NCI-H2171 treated with DMSO at 0.1 percent for 48 hours (cell line): ENCODE data around the gene CDCA7.
"Not testable (repeated sequence)": the region's sequence is repeated elsewhere in the genome, so short reads cannot be mapped to it uniquely, and the experiment has no call there.

ENCODE experiments used
- DNase-seq: peaks from one replicate; lab custom pipeline; 2025; lab: John Stamatoyannopoulos, UW

The CDCA7 gene

DNA sequence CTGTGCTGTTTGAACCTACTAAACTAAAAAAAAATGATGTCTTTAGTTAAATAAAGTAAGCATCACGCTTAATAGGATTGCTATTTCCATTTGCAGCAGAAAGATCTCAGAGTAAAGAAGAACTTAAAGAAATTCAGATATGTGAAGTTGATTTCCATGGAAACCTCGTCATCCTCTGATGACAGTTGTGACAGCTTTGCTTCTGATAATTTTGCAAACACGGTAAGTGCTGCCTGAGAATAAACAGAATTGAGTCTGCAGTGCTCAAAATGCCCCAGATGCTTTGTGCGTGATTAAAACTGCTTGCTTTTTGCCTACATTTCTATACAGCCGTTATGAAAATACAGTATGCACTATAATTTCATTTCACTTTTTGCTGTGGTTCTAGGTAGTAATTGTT, 3.9 kb downstream of the CDCA7 start:
- no peak for DNase-seq

DNA sequence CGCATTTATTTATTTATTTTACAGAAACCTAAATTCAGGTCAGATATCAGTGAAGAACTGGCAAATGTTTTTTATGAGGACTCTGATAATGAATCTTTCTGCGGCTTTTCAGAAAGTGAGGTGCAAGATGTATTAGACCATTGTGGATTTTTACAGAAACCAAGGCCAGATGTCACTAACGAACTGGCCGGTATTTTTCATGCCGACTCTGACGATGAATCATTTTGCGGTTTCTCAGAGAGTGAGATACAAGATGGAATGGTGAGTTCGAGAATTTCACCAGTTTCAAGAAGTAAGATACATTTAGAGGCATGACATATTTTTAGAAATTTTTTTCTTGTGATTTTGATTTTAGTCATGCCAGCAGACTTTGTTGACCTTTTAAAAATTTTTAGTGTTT, 4.6 kb downstream of the CDCA7 start:
- no peak for DNase-seq

DNA sequence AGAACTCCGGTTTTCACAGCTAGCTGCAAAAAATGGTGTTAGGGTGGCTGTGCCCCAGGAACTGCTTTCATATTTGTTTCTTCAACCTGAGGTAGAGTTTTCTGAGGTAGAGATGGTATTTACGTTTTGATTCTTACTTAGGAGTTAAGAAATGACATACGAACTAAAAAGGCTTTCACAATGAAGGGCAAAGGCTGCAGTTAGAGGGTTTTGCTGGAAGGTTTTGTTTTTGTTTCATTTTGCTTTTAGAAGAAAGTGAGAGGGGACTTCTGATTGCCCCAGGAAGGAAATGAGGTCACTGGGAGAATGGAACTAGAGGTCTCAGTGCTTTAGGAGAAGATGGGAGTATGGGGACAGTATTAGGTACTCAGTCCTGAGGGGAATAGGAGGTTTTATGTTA, 15.5 kb downstream of the CDCA7 start:
- no peak for DNase-seq

DNA sequence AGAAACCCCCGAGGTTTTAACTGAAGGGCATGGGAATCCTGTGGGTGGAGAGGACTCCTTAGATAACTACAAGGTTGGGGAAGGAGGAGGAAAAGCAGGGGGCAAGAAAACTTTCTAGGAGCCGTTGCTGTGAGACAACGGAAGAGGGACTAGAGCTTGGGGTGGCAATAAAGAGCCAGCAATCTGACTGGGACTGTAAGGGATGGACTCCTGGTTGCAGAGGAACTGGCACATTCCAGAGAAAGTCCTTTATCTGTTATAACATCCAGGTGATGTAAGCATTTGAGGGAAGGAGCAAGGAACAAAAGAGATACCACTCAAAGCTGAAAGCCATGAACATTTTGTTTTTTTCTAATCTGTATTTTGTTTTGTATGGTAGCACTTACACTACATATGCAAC, 16.4 kb downstream of the CDCA7 start:
- DNase-seq = no peak

DNA sequence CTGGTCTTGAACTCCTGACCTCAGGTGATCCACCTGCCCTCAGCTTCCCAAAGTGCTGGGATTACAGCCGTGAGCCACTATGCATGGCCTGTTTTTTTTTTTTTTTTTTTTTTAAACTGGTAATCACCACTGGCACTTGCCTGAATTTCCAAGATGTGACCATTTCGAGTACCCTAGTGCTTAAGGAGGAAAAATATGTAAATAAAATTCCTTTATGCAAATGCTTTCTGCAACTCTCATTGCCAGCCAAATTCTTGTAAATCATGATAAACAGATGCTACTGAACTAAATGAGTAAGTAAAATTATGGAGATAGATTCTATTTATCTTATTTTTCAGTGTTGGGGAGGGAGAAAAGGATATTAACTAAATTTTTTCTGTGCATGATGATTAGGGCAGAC, 18.6 kb downstream of the CDCA7 start:
- DNase-seq = no peak

DNA sequence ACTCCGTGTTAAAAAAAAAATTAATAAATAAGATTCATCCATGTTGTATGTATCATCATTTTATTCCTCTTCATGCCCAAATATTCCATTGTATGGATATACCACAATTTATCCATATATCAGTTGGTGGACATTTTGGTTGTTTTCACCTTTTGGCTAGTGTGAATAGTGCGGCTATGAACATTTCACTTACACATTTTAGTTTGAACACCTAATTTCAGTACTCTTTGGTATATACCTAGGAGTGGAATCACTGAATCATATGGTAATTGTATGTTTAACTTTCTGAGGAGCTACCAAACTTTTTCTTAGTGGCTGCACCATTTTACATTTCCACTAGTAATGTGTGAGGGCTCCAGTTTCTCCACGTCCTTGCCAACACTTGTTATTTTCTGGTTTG, 20.0 kb downstream of the CDCA7 start:
- no peak for DNase-seq

DNA sequence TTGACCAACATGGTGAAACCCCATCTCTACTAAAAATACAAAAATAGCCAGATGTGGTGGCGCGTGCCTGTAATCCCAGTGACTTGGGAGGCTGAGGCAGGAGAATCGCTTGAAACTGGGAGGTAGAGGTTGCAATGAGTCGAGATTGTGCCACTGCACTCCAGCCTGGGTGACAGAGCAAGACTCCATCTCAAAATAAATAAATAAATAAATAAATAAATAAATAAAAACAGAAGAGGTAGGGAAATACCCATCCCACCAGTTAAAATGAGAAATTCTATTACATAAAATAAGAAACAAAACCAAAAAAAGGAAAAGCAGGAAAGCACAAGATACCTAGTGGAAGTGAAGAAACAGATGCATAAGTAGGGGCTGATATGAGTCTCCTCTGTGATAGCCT, 30.9 kb downstream of the CDCA7 start:
- DNase-seq = not testable (repeated sequence)

DNA sequence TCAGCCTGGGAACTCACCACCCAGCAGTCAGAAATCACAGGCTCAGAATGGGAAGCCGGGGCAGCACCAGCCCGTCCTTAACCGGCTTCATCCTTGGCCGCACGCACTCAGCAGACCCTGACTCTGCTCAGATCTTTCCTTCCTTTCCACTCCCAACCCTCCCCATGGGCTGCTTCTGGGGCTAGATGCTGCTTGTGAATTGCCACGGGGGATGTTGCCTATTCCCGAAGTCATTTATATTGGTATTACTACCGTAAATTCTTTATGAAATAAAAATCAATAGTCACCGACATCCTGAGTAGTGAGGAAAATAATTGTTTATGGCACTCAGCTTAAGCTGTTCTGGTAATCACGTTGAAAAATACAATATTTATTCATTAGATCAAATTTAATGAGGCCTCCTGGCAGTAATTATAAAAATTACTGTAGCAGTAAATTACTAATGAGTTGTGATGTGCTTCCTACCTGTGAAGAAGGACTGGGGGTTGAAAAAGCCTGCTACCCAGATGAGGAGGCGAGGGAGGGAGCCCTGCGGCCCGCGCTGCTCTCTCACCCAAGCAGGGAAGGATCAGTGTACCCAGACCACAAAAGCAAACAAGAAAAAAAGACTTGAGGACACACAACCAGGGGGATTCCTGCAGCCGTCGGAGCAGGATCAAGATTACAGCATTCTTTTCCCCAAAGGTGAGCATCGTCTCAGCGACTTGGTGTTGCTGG, 31.5 kb downstream of the CDCA7 start:
- no peak for DNase-seq

DNA sequence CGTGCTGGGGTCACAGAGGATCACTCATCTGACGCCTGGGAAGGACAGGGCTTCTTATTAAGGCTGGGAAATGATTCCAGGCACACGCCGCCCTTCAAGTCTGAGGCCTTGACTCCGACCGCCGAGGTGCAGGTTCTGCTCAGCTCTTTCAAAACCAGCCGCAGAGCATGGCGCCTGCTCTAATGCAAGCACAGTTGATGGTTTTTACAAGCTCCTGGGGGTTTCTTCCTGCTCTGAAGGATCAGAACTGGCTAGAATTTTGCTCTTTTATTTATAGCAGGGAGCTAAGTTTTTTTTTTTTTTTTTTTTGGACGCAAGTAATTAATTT, 32.0 kb downstream of the CDCA7 start:
- DNase-seq = no peak

DNA sequence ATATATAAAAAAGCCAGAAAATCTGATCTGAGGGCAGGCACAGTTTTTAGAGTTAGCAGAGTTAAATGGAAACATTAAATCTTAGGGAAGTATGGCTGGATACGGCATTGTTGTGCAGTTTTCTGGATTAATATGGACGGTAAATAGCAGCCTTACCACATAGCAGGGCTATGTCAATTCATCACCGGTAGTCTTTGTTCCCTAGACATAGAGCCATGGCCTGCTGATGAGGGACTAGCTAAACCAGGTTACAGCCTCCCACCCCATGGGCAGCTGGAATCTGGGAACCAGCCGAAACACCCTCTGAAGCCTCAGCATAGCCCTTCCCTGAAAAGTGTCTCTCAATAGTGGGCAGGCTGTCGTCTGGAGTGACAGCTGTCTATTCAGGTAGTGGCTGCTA, 32.4 kb downstream of the CDCA7 start:
- DNase-seq = no peak

DNA sequence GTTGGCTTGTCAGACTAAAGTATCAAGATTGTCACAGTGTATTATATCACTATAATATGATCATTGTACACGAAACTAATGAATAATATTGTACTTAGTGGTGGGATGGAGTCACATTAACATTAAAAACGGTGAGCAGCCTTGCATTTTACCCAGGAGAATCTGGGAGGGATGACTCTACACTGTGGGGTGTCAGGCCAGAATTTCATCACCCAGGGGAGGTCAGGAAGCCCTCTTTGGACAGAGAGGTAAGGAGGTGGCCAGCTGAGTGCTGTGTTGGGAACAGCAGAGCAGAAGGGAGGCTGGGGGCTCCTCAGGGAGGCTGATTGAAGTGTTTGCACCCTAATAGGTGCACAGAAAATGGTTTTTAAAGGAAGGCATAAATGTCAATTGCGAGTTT, 33.0 kb downstream of the CDCA7 start:
- DNase-seq = no peak

DNA sequence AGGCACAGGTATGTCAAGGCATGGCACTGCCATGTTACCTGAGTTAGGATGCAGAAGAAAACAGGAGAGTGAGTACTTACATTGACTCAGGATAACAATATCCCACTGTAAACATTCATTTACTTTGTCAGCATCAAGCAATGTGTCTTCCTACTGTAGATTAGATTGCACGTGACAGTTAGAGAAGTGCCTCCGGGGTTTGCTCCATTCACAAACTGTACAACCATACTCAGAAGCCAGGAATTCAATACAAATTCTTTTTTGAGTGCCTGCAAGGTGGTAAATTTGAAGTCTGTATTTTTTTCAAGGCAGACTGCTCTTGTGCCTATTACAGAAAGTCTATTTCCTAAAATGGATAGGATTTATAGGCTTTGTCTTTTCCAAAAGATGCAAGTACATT, 34.1 kb downstream of the CDCA7 start:
- no peak for DNase-seq

DNA sequence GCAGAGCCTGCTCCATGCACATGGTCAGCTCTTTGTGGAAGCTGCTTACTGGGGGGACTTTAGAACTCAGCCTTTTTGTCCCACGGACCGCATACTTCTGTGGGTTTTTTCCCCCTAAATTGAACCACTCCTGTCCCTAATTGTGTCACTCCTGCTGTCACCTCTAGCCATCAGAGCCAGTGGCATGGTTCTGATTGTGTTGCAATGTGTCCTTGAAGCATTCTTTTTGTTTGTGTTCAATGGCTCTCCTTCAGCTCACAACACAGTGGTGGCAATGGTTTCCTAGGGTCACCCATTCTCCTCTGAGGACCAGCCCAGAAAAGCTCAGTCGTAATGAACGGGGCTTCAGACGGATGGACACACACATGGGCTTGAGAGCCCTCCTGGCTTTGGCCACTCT, 35.4 kb downstream of the CDCA7 start:
- no peak for DNase-seq

DNA sequence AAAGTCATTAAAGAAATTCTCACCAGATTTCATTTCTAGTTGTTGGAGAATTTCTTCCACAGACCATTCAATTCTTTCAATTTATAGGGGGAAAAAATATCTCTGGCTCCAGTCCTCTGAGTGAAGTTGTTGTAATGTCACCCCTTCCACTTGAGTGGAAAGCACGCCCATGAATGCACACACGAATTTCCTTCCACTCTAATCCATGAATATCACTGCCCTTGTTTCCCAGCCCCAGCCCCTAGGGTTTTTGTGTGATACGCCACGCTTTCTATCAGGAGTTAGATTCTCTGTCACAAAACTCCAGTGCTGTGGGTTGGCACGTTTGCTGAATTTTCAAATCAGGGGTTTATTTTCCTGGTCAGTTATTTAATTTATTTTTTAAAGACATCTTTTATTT, 38.1 kb downstream of the CDCA7 start:
- DNase-seq = peak; percentile 9

DNA sequence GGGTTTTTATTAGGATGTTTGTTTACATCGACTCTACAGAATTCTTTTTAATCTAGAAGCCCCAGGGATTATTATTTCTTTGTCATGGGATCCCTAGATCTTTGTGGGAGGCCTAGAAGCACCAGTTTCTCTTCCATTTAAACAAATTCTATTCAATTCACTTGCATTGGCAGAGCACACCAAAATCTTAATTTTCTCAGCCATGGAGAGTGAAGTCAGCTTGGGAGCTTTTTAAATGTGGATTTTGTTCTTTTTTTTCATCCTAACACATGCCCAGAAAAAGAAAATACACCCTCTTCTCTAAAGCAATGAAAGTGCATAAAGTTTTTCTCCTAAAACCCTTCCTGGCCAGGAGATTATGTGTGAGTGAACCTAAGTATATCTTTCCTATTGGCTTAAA, 38.5 kb downstream of the CDCA7 start:
- DNase-seq = no peak

DNA sequence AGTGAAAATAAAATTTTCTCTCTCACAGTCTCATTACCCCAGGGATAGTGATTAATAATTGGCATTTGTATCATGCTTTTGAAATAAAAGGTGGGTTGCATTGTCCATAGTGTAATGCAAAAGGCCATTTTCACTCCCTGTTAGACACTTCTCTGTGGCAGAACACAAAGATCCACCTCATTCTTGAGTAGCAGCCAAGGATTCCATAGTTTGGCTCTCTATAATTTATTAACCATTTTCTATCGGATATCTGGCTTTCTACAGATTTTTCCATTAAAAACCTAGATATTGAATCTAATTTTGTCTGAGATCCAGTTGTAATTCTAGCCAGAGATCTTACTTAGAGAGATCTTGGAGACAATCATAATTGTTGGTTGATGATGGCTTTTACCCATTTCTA, 39.0 kb downstream of the CDCA7 start:
- no peak for DNase-seq

DNA sequence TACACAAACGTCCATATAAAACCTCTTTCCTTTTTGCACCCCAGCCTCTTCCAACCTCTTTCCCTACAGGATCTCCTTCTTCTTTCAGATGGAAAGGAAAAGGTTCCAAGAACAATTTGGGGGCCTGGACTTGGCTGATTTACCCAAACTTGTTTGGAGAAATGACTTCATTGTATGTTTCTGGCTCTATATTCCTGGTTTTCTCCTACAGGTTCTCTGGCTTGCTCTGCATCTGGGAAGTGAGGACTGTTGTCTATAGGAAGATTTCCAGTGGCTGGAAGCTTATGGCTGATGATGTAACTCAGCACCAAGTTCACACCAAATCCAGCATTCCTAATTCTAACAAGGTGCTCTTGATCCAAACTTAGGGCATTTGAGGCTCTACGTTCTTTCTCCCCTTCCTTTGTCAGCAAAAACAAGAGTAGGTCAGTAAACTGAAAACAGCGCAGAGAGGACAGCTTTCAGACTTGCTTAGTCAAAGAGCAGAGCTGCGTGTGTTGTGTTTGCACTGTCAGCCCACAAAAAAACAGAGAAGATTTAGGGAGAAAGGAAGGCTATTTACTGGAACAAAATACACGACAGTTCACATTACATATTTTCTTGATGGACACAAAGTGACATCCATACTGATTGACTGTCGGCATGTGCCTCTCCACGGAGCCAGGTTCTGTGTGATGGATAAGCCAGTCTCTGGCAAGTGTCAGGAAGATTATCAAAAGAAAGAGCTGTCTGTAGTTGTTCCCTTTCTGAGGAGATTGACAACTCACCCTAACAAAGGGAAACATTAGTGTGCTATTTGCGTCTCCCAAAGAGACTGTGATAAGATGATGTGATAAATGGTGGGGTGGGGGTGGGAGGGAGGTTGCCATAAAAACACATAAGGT, 39.7 kb downstream of the CDCA7 start:
- no peak for DNase-seq

DNA sequence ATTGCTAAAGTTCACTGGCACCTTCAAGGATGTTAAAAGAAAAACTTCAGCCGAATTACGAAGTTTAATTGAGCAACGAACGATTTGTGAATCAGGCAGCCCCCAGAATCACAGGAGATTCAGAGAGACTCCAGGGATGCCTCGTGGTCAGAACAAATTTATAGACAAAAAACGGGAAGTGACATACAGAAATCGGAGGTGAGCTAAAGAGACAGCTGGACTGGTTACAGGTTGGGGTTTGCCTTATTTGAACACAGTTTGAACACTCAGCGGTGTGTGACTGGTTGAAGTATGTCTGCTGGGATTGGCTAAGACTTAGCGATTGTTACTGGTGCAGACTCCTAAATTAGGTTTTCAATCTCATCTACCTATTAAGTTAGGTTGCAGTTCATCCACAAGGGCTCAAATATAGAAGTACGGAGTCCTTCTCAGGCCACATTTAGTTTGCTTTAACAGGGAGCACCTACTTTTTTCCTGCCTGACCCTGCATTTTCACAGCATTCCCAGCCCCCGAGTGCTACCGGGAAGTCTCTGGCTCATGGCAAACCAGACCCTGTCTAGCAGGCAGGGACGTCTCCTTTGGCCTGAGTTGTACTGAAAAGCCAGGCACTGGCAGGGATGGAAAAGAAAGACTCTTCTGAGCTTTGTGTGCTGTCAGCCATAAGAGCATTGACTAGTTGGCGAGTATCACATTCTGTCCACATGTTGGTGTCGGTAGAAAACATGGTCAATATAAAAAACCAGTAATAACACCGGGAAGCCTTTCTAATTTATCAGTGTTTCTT, 41.1 kb downstream of the CDCA7 start:
- no peak for DNase-seq

DNA sequence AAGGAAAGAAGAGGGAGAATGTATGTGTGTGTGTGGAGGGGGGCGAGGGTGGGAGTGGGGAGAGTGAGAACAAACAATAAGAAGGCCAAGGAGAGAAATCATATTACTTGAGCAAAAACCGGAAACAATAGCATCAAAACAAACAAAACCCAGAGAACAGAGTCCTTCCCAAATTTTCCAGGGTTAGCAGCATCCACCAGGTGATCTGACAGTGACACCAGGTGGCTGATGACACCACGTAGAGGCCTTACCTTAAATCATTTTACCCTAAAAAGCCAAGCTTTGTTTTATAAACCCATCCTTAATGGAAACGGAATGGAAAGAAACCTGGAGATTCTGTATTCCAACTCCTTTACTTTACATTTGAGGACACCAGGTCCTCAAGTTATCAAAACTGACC, 42.9 kb downstream of the CDCA7 start:
- peak; percentile 39 for DNase-seq

DNA sequence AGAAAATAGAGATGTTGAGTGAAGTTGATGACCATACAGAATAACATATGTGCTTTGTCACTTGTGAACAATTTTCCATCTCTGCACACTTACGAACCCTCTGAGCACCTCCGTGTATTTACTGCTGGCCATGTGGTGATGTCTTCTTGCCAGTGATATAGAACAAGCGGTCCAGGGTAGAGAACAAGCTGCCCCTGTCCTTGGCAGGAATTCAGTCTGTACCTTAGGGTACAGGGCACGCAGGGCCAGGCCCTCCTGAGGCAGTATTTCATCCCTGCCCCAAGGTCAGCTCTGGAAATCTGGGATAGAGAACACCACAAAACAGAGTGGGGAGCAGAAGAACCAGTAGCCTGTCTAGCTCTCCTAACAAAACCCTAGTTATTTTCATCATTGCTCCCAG, 44.6 kb downstream of the CDCA7 start:
- no peak for DNase-seq

DNA sequence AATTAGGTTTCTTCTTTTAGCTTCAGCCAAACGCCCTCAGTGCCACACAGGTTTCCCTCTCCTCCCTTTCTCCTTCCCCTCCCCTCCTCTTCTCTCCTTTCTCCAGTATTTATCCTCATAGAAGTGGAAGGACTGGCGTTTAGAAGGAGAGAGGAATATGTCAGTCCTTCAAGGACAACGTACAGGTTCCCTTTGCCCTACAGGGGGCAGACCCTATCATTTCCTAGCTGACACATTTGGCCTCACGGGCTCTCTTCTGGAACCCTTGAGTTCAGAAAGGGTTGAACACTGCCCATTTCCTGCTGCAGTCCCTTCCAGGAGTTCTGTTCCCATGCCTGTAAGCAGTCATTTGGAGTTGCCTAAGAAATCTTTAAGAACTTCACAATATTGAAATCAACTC, 46.1 kb downstream of the CDCA7 start:
- DNase-seq = peak; percentile 25

DNA sequence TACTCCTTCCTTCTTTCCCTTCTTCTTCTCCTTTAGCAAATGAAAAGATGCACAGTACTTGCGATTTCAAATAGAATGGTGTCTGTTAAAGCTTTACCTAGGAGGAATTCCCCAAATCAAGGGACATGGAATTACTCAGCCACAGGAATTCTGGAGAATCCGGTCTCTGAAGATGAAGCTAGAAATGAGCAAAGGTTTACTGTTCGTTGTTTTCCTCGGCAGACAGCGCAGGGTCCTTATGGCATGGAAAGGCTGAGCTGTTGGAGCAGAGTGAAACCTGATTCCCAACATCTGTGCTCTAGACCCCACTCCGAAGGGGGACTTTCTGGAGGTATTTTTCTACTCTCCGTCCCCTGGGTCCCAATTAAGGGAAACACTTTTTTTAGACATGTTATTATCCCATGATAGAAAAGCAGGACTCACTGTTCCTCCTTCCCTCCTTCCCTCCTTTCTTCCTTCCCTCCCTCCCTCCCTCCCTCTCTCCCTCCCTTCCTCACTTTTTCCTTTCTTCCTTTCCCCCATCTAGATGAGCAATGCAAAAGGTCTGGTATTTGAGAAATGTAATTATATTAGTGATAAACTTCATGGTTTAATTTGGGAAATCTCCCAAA, 47.1 kb downstream of the CDCA7 start:
- peak; percentile 97 for DNase-seq
